Hepatocyte (in vitro differentiated cells): Measurements from ENCODE around the gene SPATA2.

Experiments
- EZH2 ChIP-seq: fragments of 200-600 bp; sonication (generic); IDR thresholded peaks from 2 replicates; pipeline ENCODE4 v1.6.1; 2016; ENCODE audit warnings: antibody characterized with exemption, mild to moderate bottlenecking, borderline replicate concordance
- TF ChIP-seq, protein P1 (sequence below): fragments of 200-600 bp; sonication (generic); IDR thresholded peaks from 2 replicates; pipeline ENCODE4 v1.5.1; 2016; ENCODE audit warnings: antibody characterized with exemption, mild to moderate bottlenecking; ENCODE audit not compliant: poor library complexity

DNA sequence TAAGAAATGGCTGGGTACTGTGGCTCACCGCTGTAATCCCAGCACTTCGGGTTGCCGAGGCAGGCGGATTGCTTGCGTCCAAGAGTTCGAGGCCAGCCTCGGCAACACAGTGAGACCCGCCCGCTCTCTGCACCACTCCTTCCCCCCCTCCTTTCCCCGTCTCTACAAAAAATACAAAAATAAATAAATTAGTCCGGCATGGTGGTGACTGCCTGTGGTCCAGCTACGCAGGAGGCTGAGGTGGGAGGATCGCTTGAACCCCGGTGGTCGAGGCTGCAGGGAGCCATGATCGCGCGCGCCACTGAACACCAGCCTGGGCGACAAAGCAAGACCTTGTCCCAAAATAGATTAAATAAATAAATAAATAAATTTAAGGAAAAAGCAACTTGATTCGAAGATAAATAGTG, 20.4 kb upstream of the SPATA2 start:
- TF ChIP-seq EZH2: no peak
- TF ChIP-seq, protein P1, sequence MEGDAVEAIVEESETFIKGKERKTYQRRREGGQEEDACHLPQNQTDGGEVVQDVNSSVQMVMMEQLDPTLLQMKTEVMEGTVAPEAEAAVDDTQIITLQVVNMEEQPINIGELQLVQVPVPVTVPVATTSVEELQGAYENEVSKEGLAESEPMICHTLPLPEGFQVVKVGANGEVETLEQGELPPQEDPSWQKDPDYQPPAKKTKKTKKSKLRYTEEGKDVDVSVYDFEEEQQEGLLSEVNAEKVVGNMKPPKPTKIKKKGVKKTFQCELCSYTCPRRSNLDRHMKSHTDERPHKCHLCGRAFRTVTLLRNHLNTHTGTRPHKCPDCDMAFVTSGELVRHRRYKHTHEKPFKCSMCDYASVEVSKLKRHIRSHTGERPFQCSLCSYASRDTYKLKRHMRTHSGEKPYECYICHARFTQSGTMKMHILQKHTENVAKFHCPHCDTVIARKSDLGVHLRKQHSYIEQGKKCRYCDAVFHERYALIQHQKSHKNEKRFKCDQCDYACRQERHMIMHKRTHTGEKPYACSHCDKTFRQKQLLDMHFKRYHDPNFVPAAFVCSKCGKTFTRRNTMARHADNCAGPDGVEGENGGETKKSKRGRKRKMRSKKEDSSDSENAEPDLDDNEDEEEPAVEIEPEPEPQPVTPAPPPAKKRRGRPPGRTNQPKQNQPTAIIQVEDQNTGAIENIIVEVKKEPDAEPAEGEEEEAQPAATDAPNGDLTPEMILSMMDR: no peak
